ENCODE results near the gene KRTAP5-8.
"Not testable (repeated sequence)": the region's sequence is repeated elsewhere in the genome, so short reads cannot be mapped to it uniquely, and the experiment has no call there.

The KRTAP5-8 gene

DNA sequence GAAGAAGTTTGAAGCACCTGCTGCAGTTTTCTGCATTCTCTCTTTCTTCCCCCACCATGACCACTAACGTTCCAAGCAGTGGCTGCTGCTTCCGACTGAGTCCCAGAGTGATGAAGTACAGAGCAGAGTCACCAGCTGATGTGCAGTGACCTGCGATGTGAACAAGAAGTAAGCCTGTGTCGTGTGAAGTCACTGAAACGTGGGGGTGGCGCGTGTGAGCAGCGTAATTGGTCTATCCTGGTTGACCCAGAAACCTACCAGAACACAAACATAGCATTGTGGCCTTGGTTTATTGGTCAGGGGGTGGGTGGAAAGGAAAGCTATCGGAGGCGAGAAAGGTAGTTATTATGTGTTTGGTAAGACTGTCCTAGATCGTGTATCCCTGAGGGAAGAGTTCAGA lies 7.2 kb upstream of the KRTAP5-8 start:
- TF ChIP-seq, protein P1, sequence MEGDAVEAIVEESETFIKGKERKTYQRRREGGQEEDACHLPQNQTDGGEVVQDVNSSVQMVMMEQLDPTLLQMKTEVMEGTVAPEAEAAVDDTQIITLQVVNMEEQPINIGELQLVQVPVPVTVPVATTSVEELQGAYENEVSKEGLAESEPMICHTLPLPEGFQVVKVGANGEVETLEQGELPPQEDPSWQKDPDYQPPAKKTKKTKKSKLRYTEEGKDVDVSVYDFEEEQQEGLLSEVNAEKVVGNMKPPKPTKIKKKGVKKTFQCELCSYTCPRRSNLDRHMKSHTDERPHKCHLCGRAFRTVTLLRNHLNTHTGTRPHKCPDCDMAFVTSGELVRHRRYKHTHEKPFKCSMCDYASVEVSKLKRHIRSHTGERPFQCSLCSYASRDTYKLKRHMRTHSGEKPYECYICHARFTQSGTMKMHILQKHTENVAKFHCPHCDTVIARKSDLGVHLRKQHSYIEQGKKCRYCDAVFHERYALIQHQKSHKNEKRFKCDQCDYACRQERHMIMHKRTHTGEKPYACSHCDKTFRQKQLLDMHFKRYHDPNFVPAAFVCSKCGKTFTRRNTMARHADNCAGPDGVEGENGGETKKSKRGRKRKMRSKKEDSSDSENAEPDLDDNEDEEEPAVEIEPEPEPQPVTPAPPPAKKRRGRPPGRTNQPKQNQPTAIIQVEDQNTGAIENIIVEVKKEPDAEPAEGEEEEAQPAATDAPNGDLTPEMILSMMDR (IDR thresholded peaks at IDR 0.05; ENCODE audit: borderline replicate concordance, insufficient read depth, low read depth, low read length) = no peak
- H3K4me3 ChIP-seq (ENCODE audit: low read depth, low read length) = no peak overlapping the region

DNA sequence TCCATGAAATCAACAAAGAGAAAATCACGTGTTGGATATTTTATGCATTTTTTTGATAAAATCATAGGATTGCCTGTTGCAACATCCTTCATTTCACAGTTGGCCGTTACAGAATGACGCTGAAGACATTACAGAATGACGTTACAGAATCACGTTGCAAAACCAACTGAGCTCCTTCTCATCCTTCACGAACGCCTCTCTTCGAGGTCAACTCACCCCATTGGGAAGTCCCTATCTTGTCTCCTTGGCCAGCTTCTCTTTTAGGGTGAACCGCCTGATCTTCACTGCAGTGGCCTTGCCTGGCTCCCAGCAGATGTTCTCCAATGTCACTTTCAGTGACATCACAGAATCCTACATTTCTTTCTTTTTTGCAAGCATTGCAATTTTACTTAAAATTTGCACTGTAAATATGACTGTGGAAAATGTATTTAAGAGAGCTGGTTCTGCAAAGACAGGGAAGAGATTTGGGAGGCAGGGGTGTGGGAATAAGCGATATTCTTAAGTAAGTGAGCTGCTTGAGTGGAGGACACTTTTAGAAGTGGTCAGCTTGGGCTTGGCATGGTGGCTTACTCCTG lies 5.7 kb upstream of the KRTAP5-8 start:
- TF ChIP-seq, protein P1 (IDR thresholded peaks at IDR 0.05; ENCODE audit: borderline replicate concordance, insufficient read depth, low read depth, low read length) = no peak
- H3K4me3 ChIP-seq (ENCODE audit: low read depth, low read length) = no peak overlapping the region

DNA sequence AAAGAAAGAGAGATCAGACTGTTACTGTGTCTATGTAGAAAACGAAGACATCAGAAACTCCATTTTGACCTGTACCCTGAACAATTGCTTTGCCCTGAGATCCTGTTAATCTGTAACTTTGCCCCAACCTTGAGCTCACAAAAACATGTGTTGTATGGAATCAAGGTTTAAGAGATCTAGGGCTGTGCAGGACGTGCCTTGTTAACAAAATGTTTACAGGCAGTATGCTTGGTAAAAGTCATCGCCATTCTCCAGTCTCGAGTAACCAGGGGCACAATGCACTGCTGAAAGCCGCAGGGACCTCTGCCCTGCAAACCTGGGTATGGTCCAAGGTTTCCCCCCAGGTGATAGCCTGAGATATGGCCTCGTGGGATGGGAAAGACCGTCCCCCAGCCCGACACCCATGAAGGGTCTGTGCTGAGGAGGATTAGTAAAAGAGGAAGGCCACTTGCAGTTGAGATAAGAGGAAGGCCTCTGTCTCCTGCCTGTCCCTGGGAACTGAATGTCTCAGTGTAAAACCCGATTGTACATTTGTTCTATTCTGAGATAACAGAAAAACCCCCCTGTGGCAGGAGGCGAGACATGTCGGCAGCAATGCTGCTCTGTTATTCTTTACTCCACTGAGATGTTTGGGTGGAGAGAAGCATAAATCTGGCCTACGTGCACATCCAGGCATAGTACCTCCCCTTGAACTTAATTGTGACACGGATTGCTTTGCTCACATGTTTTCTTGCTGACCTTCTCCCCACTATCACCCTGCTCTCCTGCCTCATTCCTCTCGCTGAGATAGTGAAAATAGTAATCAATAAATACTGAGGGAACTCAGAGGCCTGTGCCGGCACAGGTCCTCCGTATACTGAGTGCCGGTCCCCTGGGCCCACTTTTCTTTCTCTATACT lies 2.9 kb upstream of the KRTAP5-8 start:
- not testable (repeated sequence) for H3K4me3 ChIP-seq (ENCODE audit: low read depth, low read length)

DNA sequence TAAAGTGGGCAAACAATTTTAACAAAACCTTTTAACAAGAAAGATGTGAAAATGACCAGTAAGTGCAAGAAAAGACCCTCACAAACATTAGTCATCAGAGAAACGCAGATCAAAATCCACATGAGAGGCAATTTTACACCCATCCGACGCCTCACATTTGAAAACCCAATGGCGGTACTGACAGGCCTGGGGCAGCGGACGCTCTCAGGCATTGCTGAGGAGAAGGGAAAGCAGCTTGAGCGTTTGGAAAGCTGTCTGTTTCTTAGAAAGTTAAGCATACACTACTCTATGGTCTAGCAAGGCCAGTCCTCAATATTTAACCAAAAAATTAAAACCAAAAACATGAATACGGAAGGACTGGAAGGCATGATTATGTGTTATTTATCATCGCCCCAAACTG lies 2.0 kb upstream of the KRTAP5-8 start:
- H3K4me3 ChIP-seq (ENCODE audit: low read depth, low read length) = no peak overlapping the region
- TF ChIP-seq, protein P1 (IDR thresholded peaks at IDR 0.05; ENCODE audit: borderline replicate concordance, insufficient read depth, low read depth, low read length) = no peak

DNA sequence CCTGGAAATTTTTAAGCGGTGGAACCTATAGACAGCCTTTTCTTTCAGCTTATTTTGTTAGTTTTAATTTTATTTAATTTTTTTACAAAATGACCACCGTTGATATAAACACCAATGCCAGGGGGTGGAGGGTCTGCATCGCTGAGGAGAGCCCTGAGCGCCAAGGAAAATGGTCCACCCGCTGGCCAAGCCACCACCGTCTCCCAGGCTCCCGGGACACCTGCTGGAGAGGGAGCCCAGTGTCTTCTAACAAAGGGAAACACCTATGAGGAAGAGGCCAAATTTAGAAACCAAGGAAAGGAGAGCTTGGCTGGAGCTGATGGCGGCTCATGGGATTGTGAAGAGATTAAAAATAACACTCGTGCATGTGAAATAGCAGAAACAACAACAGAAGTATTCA lies 288 bp upstream of the KRTAP5-8 start:
- no peak overlapping the region for H3K4me3 ChIP-seq (ENCODE audit: low read depth, low read length)
- TF ChIP-seq, protein P1 (IDR thresholded peaks at IDR 0.05; ENCODE audit: borderline replicate concordance, insufficient read depth, low read depth, low read length) = no peak

DNA sequence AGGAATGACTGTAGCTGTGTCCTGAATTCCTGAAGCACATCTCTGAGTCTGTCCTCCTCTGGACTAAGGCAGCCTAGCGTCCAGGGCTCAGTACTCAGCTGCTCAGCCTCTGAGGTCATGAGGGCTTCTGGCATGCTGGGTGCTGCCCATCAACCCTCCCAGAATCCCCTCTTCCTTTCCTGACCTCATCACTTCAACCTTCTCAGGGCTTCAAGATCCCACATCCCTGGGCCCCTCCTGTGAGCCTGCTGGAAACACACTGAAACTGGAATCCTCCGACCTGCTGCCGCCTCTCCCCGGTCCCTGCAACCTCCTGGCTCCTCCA lies 803 bp downstream of the KRTAP5-8 start:
- TF ChIP-seq, protein P1 (IDR thresholded peaks at IDR 0.05; ENCODE audit: borderline replicate concordance, insufficient read depth, low read depth, low read length) = no peak
- H3K4me3 ChIP-seq (ENCODE audit: low read depth, low read length) = no peak overlapping the region

DNA sequence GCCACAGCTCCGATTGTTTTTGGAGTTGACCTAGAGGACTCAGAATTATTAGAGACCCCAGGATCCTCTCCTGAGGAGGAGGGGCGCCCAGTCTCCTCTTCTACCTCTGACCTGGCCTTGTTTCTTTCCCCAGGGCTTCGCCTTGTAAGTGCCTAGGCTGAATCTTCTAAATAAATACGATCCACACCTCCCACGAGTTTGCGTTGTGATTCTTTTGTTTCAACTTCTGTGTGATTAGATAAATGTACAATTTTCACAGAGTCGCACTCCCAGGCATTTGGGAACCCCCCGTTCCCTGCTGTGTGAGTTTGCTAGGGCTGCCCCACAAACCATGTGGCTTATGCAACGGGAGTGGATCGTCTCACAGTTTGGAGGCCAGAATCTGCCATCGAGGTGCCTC lies 1.2 kb downstream of the KRTAP5-8 start:
- TF ChIP-seq, protein P1 (IDR thresholded peaks at IDR 0.05; ENCODE audit: borderline replicate concordance, insufficient read depth, low read depth, low read length) = no peak
- no peak overlapping the region for H3K4me3 ChIP-seq (ENCODE audit: low read depth, low read length)

DNA sequence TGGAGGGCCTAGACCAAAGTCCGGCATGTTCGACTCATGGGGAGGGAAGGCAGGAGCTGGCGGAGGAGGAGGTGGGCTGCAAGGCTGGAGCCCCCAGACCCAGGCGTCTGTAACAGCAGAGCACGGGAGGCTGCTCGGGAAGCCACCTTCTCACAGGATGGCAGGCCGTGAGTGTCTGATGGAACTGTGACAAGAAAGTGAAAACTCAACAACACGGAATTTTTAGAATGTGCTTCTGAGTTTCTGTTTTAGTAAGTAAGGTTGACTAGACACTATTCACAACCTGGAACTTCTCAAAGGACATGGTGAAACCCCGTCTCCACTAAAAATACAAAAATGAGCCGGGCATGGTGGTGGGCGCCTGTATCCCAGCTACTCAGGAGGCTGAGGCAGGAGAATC lies 2.1 kb downstream of the KRTAP5-8 start:
- H3K4me3 ChIP-seq (ENCODE audit: low read depth, low read length) = not testable (repeated sequence)

DNA sequence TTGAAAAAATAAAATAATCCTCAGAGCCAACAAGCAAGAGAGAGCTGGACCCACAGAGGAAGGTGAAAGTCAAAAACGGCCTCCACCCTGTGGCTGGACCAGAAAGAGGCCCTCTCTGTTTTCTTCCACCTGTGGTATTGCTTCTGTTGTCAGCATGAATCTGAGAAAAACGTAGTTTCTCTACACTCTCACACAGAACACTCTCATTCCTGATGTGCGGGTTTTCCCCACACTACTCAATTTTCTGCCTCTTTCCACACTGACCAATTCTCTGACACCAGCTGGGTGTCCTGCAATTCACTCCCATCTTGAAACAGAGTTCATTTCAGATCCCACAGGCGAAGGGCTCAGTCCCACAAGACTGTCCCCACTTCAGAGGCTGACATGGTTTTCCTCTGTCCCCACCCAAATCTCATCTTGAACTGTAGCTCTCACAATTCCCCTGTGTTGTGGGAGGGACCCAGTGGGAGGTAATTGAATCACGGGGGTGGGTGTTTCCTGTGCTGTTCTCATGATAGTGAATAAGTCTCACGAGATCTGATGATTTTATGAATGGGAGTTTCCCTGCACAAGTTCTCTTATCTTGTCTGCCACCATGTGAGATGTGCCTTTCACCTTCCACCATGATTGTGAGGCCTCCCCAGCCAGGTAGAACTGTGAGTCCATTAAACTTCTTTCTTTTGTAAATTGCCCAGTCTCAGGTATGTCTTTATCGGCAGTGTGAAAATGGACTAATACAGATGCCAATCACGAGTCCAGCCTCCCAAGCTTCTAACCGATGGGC lies 2.9 kb downstream of the KRTAP5-8 start:
- not testable (repeated sequence) for H3K4me3 ChIP-seq (ENCODE audit: low read depth, low read length)
